Epithelial cell of prostate (primary cell): ENCODE data around the gene NRXN3.

Source experiments
- DNase-seq: peaks from one replicate; pipeline ENCODE4 v3.0.0-alpha.2; 2011; ENCODE audit warnings: low read depth, low spot score
- H3K27ac ChIP-seq: fragments of 450-650 bp; 2 replicates; pipeline ENCODE4 v1.5.1; 2017; ENCODE audit warnings: mild to moderate bottlenecking

Gene NRXN3

DNA sequence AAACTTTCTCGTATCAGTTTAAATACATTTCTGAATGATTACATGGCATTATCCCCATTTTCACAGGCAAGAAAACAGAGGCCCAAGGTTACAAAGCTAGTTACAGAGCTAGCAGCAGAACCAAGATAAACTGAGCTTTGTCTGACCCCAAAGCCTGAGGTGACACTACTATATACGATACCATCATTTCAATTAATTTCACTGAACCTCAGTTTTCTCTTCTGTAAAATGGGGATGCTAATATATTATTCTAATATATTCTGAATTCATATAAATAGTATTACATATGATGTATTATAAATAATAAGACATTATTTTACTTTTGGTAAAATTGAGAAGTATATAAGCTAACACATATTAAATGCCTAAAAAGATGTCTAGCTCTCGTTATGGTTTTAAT is 143.3 kb downstream of the NRXN3 start:
- H3K27ac ChIP-seq = no peak overlapping the region
- DNase-seq = no peak

DNA sequence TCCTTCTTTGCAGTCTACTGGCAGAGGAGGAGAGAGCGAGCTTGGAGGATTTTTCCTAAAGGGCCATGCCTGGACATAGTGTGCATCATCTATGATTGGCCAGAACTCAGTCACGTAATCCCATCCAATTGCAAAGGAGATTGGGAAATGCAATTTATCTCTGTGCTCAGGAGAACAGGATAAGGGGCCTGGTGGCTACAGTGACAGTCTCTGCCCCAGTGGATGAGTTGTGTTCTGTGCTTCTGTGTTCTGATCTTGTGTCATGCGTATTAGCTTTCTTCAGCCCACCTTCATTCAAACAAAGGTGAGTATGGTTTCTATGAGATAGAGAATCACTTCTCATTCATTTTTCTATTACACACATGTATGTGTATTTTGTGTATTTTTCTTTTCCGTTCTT is 144.3 kb downstream of the NRXN3 start:
- DNase-seq = no peak
- no peak overlapping the region for H3K27ac ChIP-seq

DNA sequence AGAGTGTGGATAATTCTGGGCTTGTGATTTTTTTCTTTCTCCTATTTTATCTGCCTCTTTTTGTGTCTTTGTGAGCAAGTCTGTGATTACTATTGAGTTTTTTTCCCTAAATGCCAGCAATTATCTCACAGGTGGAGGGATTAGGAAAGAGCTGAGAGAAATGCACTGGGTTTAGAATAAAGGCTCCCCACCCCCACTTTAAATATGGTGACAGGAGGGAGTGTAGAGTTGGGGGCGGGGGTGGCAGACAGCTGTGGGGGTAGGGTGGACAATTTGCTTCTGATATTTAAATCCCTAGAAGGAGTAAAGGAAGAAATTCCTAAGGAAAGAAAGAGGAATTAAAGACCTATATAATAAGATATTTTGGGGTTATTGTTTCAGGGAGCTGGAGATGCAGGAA is 145.9 kb downstream of the NRXN3 start:
- H3K27ac ChIP-seq = no peak overlapping the region
- no peak for DNase-seq

DNA sequence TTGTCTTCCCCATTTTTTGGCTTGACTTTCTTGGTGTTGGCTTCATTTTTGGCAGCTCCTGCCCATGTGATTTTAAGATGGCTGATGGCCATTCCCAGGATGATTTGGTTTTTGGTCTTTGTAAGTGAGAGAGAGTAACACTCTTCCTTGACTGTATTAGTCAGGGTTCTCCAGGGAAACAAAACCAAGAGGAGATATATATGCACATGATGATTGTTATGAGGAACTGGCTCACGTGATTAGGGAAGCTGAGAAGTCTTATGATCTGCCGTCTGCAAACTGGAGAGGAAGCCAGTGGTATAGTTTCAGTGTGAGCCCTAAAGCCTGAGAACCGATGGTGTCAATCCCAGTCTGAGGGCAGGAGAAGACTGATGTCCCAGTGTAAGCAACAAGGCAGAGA is 146.6 kb downstream of the NRXN3 start:
- no peak for DNase-seq
- H3K27ac ChIP-seq = no peak overlapping the region

DNA sequence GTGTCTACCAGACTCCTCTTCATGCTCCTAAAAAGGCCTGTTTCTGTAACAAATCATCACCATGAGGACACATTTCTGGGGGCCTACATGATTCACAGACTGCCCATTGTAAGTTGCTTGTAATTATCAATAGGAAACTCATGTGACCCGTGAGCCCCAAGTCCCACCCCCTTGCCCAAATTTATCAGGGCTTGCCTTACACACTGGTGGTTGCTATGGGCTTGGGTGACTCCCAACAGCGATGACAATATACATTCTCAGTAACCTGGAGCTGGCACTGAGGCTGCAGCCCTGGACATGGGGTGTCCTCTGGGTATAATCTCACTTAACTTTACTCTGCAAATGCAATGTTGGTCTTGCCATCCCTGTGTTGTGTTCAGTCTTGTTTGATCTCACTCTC is 149.2 kb downstream of the NRXN3 start:
- no peak for DNase-seq
- H3K27ac ChIP-seq = no peak overlapping the region

DNA sequence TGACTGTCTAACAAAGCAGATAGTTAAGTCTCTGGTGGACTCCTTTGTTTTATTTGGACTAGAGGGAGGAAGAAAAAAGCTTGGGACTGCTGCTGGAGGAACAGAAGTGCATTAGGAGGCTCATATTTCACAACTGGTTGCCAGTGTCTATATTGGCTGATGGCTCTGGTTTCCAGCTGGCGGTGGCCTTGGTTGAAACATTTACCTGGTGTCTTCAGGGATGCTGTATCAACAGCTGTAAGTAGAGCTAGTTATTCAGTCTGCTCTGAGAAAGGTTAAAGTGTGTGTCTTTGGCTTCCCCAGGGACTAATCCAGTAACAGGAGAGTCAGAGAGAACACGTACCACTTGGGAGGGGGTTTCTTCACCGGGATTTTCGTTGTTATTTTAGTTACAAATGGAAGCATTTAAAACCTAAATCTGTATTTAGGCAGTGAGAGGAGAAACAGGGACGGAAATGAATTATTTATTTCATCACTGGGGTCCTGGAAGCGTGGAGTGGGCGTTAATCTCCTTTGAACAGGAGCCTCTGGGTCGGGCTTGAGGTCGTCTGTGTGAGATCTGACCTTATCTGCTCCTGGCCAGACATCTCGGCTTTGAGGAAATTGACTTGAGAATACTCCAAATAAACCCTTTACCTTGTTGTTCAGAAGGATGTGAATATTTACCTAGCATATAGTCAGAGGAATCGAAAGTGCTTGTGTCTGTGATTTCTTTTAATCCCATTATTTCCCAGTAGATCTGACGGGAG is 149.9 kb downstream of the NRXN3 start:
- no peak for DNase-seq
- H3K27ac ChIP-seq = no peak overlapping the region

DNA sequence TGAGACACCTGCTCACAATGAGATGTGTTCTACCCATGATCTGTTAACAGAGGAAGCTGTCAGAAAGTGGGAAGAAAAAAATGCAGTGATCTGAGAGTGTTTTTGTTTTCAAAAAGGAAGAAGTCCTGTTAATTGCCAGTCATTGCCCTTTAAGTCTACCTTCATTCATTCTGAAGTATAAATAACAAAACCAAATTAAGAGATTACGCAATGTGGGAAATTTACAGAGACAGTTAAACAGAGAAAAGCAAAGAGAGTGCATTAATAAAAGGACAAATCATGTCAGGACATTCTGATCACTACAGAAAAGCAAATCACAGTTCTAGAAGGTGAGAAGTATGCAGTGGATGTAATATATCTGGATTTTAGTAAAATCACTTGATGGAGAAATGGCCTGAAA is 154.2 kb downstream of the NRXN3 start:
- DNase-seq = no peak

DNA sequence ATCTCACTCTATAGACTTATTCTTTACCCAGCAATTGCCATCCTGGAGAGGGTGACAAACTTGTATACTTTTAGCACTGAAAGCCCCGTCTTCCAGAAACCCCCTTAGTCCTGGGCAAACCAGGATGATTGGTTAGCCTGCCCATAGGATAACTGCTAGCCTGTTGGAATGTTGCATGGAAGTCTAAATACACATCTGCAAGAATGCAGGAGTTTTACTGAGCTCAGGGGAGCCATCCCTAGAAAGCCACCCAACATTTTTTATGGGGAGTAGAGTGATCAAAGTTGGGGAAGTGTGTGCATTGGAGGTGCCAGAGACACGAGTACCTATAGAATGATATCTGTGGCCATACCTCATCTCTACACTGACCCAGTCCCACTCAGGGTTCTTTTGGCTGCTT is 155.7 kb downstream of the NRXN3 start:
- no peak overlapping the region for H3K27ac ChIP-seq
- DNase-seq = no peak

More for the DNA sequence above, 154.2 kb downstream of the NRXN3 start:
- H3K27ac ChIP-seq = no peak overlapping the region

DNA sequence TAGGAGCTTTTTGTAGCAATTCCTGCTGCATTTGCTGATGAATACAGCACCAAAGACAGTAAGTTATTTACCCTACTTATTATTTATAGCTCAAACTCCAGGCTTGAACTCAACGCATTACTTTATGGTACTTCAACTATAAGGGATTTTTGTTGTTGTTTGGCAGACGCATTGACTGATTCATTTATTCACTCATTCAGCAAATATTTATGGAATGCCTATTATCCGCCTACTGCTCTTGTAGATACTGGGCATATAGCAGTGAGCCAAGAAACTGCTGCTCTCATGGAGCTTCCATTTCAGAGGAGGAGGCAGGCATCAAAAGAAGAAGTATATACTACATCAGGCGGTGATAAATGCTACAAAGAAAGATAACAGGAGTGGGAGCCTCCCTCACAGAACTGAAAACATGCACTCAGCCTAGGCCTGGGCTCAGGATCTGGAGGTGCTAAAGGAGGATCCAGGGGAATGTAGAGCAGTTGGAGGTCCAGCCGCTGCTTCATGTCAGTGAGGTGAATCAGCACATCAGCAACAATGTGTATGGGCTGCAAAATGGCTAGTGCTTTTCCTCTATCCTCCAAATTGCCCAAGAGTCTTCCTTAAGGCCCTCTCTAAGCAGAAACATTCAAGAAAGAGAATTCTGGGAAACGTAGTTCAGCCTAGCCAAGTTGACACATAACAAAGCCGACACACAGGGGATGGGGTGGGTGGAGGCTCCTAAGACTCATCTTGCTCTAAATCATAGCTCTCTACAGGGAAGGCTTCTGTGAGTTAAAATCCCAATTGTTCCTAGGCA is 157.5 kb downstream of the NRXN3 start:
- no peak overlapping the region for H3K27ac ChIP-seq
- no peak for DNase-seq

DNA sequence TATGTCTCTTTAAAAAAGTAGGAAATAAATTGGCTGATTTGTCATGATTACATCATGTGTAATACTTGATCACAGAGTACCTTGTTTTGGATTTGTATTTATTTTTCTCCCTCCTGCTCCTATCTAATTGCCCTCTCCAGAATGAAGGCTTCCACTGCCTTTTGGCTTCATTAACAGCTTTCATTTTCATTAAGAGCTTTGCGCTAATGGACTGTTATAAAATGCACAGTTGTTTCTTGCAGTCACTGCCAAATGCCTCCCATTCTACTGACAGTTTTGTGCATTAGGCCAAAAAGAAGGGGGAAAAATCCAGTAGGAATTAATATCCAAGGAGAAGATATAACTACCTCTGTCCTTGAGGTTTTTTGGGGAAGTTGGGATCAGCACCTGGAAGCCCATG is 159.2 kb downstream of the NRXN3 start:
- H3K27ac ChIP-seq = peak overlapping the region; percentile 1
- no peak for DNase-seq

DNA sequence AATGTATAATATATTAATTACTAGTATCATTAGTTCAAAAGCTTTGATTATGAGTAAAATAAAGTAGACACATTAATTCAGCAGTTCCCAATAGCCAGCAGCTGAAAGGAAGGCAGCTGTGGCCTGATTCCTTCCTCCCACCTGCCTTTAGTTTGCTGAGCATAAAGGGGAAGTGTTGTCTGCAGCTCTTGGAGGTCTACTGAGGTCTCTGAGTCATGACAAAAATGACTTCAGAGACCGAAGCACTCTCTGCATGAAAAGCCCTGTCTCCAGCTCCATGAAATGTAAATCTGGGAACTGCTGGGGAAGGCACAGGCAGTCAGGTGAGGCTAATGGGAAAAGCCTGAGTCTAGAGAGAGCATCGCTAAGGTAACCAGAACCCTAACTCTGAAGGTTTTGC is 165.4 kb downstream of the NRXN3 start:
- no peak overlapping the region for H3K27ac ChIP-seq
- no peak for DNase-seq

DNA sequence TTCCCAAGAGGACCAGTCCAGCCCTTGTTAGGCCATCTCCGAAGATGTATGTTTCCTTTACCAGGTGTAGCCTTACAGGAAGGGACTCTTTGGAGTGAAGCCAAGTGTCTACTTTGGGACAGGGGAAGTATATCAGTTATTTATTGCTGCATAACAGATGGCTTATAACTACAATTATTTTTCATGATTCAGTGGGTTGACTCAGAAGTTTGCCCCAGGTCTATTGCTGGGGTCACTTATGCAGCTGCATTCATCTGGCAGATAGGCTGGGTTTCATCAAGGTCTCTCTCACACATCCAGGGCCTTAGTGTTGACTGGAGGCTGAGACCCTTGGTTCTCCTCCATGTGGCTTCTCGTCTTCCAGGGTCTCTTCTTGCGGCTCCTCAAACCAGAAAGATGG is 170.1 kb downstream of the NRXN3 start:
- no peak overlapping the region for H3K27ac ChIP-seq
- DNase-seq = no peak

DNA sequence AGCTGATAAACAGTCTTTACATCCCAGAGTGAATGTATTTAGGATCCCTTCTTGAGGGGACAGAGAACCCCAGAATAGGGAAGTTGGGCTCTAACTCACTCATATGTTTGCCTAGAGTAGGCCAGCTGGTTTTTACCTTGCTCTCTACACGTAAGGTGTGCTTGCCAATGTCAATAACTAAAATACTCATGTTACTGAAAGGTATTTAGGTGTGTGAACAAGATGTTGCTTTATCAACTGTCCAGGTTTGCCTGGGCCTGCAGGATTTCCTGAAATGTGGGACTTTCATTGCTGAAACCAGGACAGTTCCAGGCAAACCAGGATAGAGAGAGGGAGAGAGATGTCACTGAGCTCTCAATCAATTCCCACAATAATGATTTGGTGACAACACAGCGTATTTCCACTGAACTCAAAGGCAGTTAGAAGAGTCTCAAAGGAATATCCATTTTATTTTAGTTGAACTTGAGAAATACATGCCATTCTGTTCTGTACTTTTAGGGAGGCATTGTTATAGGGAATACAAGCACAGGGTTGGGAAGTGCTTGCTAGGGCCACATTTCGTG is 171.7 kb downstream of the NRXN3 start:
- DNase-seq = peak; percentile 20
- peak overlapping the region; percentile 50 for H3K27ac ChIP-seq

DNA sequence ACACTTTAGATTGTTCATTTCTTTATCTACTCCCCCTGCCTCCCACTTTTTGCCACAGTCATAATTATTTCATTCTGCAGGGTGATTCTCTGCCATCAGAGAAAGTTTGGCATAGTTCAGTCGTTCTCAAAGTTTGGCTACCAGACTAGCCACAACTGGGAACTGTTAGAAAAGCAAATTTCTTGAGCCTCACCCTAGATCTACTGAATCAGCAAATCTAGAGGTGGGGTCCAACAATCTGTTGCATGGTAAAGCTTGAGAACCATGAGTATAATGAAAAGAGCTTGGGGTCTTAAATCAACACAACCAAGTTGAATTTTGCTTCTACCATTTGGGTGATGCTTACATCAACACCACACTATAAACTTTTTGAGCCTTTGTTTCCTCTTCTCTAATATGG is 172.7 kb downstream of the NRXN3 start:
- no peak for DNase-seq
- no peak overlapping the region for H3K27ac ChIP-seq

DNA sequence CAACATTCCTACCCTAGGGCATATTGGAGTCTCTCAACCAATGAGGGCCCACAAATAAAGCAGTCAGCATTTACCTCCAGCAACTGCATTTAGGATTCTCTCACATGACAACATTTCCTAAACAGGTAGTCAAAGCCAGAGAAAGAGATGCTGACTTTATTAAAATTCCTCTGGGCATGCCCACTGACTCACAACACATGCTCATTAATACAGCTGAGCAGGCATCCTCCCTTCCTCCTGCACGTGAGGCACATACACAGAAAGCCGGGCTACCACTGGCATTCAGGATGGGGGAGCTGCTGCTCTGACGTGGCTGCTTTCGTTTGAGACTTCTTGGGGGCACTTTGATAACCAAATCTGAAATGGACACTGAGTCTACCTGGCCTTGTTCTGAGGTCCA is 174.1 kb downstream of the NRXN3 start:
- no peak overlapping the region for H3K27ac ChIP-seq
- no peak for DNase-seq

DNA sequence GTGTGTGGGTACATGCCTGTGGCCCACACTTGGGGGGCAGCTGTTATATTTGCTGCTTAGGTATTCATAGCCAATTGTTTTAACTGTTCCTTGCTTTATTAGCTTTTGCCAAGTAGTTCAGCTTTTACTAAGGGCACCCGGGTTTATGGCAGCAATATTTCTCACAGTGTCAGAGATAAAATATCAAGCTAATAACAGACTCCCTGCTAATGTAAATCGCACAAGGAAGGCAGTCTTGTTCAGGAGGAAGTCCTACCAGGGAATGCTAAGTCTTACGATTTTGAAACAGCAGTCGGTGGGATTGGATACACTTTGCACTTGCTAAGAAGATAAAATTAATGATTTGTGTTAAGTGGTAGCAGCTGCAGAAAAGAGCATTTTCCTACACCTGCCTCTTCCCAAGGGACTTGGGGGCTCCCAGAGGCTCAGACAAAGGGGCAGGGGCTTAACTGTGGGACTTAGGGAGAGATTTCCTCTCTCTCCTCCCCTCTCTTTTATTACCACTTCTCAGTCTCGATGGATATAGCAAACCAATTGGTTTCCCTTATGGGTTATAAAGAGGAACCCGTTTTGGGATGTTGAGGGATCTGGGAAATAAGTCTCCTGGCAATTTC is 175.1 kb downstream of the NRXN3 start:
- no peak overlapping the region for H3K27ac ChIP-seq
- DNase-seq = no peak

DNA sequence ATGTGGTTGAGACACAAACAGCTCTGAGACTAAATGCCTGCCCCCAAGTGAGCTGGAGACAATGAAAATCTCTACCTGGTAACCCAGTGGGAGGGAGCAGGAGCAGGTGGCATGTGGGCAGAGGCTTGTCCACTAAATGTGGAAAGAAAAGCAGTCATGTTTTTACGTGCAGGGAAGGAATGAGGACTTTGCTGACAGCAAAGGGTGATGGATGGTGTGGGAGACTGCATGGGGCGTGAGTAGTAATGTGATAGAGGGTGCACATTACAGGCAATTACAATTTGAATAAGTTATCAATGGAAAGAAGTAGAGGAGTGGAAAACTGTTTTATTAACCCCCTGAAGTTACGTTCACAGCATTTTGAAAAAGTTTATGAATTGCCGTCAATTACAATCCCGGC is 176.6 kb downstream of the NRXN3 start:
- no peak for DNase-seq
- no peak overlapping the region for H3K27ac ChIP-seq

DNA sequence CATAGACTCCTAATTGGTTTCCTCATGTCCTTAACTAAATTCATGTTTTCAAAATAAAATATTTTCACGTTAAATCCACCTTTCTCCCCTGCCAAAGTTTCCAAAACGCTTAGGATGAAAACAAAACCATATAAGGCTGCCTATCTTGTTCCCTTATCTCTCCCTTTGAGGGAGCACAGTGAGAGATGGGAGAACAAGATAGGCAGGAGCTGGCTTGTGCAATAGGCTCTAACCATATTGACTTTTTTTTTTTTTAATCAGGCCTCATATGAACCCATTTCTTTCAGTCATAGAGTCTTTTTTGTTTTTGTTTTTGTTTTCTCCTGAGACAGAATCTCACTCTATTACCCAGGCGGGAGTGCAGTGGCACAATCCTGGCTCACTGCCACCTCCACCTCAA is 184.9 kb downstream of the NRXN3 start:
- no peak overlapping the region for H3K27ac ChIP-seq
- DNase-seq = no peak

DNA sequence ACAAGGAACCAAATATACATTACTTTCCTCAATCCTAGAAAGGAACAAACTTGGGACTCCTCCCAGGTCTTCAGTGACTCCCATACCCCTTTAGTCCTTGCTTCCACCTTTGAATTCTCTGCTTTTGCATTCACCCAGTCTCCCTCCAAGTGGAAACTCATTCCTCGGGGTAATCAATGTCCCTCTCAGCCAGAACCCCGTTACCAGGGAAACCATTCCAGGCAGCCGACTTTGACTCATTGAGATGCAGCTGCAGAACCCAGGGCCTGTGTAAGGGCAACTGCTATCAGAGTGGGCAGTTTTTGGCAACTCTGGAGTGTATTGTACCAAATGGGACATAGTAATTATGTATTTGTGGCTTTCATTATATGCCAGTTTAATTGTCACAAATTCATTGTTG is 186.2 kb downstream of the NRXN3 start:
- H3K27ac ChIP-seq = no peak overlapping the region
- DNase-seq = no peak

DNA sequence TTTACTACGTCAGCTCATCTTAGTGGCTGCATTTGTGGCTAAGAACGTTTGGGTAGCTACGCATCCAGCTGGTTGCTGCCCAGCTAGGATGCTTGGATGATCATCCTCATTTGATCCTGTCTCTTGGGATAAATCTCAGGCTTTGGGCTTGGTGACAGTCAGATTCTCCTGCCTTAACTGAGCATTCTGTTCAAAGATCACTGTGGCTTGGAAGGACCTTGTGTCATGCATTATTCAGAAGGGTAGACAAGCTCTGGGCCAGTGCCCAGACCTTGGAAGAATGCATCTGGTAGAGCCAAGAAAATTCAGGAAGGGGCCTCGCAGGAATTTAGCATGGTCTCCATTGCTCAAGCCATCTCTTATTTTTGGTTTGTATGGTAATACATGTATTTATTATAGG is 188.4 kb downstream of the NRXN3 start:
- no peak overlapping the region for H3K27ac ChIP-seq
- no peak for DNase-seq

DNA sequence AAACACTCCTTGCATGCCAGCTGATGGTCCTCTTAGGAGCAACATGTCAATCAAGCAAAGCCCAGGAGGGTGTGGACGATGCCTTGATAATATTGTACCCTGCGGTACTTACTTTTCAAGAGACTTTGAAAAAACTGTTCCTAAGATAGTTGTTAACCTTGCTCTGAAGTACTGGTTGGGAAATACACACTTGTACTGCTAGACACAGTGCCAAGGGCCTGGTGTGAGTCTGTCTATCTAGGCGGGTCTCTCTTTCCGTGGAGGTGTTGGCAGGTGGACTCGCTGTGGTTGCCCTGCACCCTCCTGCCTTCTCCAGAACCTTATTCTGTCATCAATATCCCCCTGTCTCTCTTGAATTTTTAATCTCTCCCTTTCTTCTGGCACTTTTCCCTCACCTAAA is 189.4 kb downstream of the NRXN3 start:
- no peak overlapping the region for H3K27ac ChIP-seq
- no peak for DNase-seq
